ENCODE data around the gene CCR3.
"Not testable (repeated sequence)": the region's sequence is repeated elsewhere in the genome, so short reads cannot be mapped to it uniquely, and the experiment has no call there.

The CCR3 gene

DNA sequence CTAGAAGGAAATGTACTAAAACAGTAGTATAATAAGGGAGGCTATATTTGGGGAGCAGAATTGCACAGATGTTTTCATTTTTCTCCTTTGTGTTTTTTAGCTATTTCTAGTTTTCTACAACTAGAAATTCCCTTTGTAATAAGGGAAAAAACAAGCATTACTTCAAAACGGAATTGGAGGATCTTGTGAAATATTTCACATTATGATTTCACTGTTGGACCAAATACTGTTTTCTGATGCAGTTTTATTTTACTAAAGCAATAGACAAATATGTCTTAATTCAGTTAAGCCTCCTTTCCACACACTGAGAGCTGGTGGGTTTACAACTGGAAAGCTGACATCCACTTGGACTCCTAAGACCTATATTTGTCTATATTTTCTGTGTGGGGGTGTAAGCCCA lies 41.5 kb upstream of the CCR3 start:
- TF ChIP-seq, protein P1, sequence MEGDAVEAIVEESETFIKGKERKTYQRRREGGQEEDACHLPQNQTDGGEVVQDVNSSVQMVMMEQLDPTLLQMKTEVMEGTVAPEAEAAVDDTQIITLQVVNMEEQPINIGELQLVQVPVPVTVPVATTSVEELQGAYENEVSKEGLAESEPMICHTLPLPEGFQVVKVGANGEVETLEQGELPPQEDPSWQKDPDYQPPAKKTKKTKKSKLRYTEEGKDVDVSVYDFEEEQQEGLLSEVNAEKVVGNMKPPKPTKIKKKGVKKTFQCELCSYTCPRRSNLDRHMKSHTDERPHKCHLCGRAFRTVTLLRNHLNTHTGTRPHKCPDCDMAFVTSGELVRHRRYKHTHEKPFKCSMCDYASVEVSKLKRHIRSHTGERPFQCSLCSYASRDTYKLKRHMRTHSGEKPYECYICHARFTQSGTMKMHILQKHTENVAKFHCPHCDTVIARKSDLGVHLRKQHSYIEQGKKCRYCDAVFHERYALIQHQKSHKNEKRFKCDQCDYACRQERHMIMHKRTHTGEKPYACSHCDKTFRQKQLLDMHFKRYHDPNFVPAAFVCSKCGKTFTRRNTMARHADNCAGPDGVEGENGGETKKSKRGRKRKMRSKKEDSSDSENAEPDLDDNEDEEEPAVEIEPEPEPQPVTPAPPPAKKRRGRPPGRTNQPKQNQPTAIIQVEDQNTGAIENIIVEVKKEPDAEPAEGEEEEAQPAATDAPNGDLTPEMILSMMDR (IDR thresholded peaks at IDR 0.05; ENCODE audit: low read depth, low read length, missing control alignments): no peak
- DNase-seq (ENCODE audit: extremely low read depth, low read depth): no peak
- no peak overlapping the region for H3K4me3 ChIP-seq (replicated peaks; ENCODE audit: low read depth, low read length)

DNA sequence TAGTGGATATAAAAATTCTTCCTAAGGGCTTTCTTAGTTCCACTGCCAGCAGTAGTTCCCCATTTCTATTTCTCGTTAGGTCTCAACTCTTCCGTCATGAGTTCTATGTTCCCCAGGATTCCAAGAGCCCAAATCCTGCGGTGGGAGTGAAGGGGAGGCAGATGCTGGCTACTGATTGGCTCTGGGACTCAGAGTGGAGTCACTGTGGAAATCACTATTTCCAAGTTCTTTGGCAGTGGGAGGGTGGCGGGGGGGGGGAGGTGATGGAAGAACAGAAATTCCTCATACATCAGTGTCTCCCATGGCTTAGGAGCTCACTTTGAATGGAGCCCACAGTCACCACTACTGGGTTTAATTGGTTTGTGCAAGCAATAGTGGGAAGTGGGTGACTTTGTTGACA lies 39.7 kb upstream of the CCR3 start:
- no peak overlapping the region for H3K4me3 ChIP-seq (replicated peaks; ENCODE audit: low read depth, low read length)
- DNase-seq (ENCODE audit: extremely low read depth, low read depth): no peak
- TF ChIP-seq, protein P1 (IDR thresholded peaks at IDR 0.05; ENCODE audit: low read depth, low read length, missing control alignments): no peak

DNA sequence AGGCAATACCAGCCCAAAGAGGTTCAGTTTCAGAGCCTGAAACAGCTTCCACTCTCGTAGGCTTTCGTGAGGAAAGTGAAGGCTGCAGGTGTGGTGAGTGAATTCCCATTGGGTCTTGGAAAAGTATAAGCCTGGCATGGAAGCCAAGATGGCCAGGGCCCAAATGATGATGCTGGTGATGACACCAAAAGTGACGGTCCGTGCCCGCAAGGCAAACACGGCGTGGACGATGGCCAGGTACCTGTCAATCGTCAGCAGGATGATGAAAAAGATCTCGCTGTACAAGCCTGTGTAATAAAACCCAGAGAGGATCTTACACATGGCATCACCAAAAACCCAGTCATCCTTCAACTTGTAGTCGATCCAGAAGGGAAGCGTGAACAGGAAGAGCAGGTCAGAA lies 38.6 kb upstream of the CCR3 start:
- DNase-seq (ENCODE audit: extremely low read depth, low read depth): no peak
- no peak overlapping the region for H3K4me3 ChIP-seq (replicated peaks; ENCODE audit: low read depth, low read length)
- TF ChIP-seq, protein P1 (IDR thresholded peaks at IDR 0.05; ENCODE audit: low read depth, low read length, missing control alignments): no peak

DNA sequence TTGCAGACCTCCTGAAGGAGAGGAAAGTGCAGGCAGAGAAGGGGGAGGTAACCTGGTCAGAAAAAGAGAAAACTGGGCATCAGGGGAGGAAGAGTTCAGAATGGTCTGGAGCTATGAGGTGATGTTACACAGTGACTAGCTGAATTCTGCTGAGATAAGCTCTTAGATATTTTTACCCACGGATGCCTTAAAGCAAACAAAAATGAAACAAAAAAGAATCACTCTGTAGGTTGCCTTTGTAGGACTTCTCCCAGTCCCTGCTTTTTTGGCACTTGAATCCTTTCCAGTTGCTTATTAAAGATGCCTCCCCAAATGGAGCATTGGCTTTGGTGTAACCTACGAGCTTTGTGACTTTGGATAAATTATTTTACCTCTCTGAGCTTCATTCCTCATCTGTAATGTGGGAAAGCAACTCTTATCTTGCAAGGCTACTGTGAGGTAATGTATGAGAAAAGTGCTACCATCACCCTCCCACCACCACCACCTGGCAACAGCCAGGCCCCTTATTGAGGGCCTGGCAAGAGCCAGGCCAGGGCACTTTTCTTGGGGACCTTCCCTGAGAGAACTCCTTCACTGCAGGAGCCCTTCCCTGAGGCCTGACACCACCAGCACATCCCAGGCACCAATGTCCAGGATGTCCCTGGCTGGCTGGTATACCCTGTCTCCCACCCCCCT lies 36.8 kb upstream of the CCR3 start:
- TF ChIP-seq, protein P1 (IDR thresholded peaks at IDR 0.05; ENCODE audit: low read depth, low read length, missing control alignments): no peak
- no peak for DNase-seq (ENCODE audit: extremely low read depth, low read depth)
- H3K4me3 ChIP-seq (replicated peaks; ENCODE audit: low read depth, low read length): no peak overlapping the region

DNA sequence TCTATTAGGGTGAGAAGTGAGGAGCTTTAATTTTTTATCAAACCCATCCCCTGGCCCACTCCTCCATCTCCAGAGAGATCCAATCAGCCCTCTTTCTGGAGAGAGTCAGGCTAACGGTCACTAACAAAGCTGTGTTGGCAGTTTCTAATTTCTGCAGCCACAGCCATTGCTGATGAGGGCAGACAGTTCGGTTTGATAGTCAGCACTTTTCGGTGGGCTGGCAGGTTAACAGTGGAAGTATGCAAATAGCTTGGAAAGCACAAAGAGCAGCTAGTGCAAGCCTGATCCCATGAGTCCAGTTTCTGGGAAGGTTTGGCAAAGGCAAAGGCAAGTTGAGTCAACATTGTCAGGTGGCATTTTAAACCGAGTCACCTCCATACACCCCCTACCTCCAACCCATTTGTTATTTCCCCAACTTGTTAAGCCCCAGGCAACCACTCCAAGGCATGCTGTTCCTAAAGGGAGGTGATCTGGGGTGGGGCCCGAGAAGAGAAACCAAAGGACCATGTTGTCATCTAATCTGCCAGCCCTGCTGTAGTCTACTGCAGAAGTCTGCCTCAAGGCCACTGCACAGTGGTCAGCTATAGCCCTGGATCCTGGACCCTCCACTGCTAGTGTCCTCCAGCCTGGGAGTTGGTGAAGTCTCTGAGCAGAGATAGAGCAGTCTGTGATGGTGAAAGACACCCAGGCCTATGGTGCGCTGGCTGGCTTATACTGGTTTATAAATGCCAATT lies 35.8 kb upstream of the CCR3 start:
- no peak overlapping the region for H3K4me3 ChIP-seq (replicated peaks; ENCODE audit: low read depth, low read length)
- no peak for DNase-seq (ENCODE audit: extremely low read depth, low read depth)
- TF ChIP-seq, protein P1 (IDR thresholded peaks at IDR 0.05; ENCODE audit: low read depth, low read length, missing control alignments): no peak

DNA sequence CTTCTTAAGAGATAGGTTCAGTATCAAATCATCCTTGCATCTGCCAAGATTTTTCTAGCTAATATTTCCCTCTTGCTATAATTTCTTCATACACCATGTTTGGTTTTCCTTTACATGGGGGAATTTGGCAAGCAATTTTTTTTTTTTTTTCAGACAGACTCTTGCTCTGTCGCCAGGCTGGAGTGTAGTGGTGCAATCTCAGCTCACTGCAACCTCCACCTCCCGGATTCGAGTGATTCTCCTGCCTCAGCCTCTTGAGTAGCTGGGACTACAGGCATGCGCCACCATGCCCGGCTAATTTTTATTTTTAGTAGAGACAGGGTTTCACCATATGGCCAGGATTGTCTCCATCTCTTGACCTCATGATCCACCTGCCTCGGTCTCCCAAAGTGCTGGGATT lies 34.7 kb upstream of the CCR3 start:
- H3K4me3 ChIP-seq (replicated peaks; ENCODE audit: low read depth, low read length): not testable (repeated sequence)

DNA sequence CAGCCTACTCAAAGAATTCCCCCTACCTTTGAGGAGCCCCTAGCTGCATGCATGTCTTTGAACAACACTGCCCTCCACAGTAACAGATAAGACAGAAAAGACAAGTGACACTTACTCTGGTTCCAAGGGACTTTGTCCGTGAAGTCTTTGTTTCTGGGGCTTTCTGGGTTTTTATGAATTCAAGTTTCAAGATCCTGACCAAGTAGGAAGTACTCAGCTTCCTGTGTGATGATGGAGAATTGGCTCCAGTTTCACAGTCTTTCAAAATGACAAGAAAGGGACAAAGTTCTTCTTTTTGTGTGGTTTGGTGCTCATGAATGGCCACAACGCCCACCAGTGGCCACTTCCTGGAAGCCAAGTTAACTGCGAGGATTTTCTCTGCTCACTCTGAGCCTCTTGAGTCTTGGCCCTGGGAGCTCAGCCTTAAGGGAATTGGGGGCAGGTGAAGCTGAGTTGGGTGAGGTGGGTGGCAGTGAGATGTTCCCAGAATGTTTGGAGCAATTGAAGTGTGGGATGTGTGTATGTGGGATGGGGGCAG lies 34.0 kb upstream of the CCR3 start, which contains the start of gene CCR1:
TSS of gene CCR1 (minus strand) at position 147 of the 538 bp plus-strand sequence. CDS start 4,000 bp downstream, outside the sequence.
- TF ChIP-seq, protein P1 (IDR thresholded peaks at IDR 0.05; ENCODE audit: low read depth, low read length, missing control alignments): peak; percentile 67
- H3K4me3 ChIP-seq (replicated peaks; ENCODE audit: low read depth, low read length): no peak within 1 kb of the TSS
- no peak for DNase-seq (ENCODE audit: extremely low read depth, low read depth)

More for the DNA sequence above, 34.7 kb upstream of the CCR3 start:
- not testable (repeated sequence) for DNase-seq (ENCODE audit: extremely low read depth, low read depth)
